ENCODE results near the gene MECR.
"Not testable (repeated sequence)": the region's sequence is repeated elsewhere in the genome, so short reads cannot be mapped to it uniquely, and the experiment has no call there.

Gene MECR

DNA sequence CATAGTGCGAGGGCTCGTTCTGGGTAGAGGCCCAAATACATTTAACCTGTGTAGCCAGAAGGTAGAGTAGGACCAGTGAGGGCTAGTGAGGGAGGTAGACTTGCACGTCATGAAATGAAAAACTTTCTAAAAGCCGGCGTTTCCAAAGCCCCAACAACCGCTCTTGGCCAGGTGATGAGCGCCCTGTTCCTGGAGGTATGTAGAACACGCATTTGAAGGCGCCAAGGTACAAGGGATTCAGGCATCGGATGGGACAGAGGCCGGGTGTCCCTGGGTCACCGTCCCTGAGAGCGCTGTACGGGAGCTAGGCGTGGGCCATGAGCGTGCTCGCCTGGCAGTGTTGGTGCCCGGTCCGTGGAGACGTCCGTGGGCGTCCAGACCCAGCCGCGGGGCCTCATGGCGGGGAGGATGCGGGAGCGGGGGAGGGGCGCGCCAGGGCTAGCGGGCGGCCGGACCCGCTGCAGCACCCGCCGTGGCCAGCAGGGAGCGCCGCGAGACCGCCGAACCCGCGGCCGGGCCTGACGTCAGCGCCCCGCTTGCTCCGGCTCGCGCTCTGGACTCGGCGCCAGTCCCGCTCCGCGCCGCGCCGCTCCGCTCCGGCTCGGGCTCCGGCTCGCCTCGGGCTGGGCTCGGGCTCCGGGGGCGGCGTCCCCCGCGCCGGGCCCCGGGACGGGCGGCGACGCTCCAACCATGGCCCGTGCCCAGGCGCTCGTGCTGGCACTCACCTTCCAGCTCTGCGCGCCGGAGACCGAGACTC lies 5.4 kb upstream of the MECR start, which contains the start of gene PTPRU:
Gene PTPRU, plus strand, starts transcription at position 568 of the 757 bp plus-strand sequence. Its CDS starts 123 bp downstream, at position 691.
- DNase-seq (ENCODE audit: low read depth in 2 of 2): no peak

DNA sequence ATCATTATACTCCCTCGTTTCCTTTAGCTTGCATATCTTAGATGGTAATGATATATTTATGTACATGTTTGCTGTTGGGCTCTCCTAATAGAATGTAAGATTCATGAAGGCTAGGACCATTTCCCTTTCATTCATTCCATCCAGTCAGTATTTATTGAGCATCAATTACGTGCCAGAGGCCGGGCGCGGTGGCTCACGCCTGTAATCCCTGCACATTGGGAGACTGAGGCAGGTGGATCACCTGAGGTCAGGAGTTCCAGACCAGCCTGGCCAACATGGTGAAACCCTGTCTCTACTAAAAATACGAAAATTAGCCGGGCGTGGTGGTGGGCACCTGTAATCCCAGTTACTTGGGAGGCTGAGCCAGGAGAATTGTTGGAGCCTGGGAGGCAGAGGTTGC lies 4.1 kb upstream of the MECR start:
- not testable (repeated sequence) for DNase-seq (ENCODE audit: low read depth in 2 of 2)

DNA sequence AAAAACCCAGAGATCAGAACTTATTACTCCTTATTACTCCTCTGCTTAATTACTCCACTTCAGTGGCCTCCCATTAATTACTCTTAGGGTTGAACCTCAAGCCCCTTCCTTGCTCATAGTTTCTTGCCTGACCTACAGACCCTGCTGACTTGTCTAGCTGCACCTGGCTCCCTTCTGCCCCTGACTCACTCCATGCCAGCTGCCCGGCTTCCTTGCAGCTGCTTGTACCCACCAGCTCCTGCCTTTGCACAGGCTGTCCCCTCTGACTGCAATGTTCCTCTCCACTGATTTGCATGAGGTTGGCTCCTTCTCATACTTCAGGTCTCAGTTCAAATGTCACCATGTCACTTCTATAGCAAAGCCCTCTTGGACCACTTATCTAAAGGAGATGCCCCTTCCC lies 3.7 kb upstream of the MECR start:
- no peak for DNase-seq (ENCODE audit: low read depth in 2 of 2)

DNA sequence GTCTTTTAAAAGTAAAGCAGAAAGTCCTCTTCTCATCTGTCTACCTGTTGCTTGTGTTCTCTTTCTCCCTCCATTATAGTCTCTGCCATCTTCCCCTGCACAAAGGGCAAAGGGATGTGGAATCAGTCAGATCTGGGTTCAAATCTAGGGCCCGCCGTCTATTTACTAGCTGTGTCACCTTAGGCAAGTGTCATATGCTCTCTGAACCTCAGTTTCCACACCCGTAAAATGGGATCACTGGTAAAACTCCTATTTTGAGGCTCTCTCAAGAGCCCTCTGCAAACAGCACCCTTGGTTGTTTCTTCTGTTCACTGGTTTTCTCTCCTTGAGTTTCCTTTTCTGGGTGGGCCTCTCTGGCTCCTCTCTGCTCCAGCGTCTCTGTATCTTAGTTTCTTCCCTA lies 3.0 kb upstream of the MECR start:
- no peak for DNase-seq (ENCODE audit: low read depth in 2 of 2)

DNA sequence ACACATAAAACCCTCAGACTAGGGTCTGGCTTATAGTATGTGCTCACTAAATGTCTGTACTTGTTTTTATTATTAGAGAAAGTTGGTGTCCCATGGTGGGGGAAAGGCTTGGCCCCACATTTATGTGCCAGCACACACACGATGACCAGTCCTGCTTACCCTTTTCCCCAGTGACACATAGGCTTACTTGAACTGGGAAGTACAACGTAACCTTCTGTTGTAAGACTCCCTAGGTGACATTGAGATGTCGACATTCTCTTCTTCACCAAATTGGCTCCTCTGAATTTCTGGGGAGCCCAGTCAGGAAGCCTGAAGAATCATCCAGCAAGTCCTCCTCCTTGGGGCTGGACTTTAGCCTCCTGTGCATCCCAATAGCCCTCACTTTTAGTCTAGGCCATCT lies 1.7 kb upstream of the MECR start:
- DNase-seq (ENCODE audit: low read depth in 2 of 2): no peak

DNA sequence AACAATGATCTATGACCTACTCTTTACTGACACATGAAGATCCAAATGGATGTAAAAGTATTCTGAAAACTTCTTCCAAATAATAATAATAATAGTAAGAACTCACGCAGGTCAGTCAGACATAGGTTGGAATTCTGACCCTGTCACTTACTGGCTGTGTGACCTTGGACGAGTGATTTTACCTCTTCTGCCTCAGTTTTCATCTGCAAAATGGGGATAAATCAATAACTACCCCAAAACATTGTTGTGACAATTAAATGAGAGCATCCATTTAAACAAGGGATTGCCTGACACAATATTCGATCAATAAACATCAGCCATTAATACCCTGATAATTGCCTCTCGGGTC lies 556 bp downstream of the MECR start:
- DNase-seq (ENCODE audit: low read depth in 2 of 2): no peak

DNA sequence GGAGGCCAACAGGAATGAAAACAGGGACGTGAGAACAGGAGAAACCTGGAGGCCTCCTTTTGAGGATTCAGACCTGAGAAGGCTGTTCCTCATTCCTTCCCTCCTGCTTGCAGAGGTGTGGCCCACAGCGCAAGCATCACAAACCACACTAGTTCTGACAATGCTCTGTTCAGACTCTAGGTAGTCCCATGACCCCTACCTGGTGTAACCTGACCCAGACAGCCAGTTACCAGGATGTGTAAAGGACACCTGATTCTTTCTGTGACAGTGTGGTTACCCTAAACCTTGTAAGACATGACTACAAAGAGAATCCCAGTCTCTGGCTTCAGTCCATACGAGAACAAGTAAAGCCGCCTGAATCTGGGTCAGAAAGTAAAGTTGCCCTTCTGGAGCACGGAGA lies 3.2 kb downstream of the MECR start:
- DNase-seq (ENCODE audit: low read depth in 2 of 2): no peak

DNA sequence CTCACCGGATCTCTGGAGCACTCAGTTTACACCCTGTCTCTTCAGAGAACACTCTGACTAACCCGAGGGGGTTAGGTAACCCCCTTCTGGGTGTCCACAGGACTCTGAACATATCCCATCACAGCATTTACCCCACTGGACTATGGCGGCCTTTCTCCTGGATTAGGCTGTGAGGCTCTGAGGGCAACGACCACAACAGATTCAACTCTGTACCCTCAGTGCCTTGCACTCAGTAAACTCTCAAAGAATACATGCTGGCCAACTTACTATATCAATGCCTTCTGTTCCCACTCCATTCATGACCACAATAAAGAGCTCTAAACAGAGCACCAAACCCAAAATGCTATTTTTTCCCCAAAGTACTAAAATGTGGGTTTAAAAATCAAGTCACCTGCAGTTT lies 5.4 kb downstream of the MECR start:
- DNase-seq (ENCODE audit: low read depth in 2 of 2): no peak

DNA sequence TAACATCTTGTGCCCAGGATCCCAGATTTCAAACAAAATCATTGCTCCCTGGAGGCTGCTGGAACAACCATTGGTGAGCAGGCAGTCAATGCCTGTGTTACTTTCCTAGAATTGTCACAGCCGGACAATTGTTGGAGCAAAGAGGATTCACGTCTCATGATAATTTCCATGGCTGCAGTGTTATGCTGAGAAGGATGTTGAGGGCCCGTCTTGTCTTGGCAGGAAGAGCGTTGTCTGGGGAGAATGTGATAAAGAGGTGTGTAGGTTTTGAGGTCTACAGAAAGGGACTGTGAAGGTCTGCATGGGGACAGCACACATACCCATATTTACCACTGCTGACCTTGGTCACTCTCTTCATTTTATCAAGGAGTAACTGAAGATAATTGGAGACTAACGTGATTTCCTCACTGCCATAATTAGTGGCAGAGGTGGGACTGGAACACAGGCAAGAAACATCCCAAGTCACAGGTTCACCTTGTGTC lies 6.3 kb downstream of the MECR start:
- DNase-seq (ENCODE audit: low read depth in 2 of 2): no peak

DNA sequence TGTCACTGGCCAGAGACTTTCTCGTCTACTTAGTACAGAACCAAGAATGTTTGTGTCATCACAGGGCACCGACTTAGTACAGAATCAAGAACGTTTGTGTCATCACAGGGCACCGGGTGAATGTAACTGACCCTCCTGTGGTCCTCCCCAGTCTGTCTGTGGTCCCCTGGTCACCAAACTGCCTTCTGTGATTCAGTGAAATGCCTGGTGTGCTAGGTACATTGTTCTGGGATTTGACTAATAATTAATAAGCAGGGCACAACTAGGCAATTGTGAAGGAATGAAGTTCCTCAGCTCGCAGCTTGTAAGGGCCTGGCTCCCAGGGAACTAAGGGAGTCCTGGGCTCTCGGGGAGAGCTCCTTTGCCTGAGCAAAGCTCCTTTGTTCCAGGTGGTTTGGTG lies 7.2 kb downstream of the MECR start:
- DNase-seq (ENCODE audit: low read depth in 2 of 2): no peak

DNA sequence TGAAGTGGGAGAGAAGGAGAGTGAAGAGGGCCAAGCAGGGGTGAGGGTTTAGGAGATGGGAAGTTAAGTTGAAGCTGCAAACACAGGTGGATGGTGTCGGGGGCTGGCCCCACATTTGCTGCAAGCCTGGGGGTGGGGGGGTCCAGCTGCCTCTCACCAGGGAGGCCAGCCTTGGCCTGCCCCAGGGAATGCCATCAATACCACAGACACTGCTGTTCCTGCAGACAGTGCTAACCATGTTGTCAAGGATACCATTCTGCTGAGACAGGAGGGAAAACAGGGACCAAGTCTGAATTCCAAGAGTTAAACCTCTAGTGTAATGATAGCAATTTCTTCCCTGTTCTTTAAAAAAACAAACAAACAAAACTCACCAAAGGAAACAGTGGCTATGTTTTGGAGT lies 8.0 kb downstream of the MECR start:
- no peak for DNase-seq (ENCODE audit: low read depth in 2 of 2)

DNA sequence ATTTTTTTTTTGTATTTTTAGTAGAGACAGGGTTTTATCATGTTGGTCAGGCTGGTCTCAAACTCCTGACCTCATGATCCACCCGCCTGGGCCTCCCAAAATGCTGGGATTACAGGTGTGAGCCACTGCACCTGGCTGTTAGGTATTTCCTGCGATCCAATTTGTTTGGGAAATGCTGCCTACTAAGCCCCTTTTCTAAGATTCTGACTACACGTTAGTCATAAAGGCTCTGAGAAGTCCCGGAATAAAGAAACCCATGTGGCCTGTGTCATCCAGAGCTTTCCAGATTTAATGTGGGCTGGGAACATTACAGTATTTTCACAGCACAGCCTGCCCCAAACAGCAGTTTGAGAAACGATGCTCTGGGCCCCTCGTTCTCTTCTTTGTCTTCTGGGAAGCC lies 8.5 kb downstream of the MECR start:
- DNase-seq (ENCODE audit: low read depth in 2 of 2): not testable (repeated sequence)

DNA sequence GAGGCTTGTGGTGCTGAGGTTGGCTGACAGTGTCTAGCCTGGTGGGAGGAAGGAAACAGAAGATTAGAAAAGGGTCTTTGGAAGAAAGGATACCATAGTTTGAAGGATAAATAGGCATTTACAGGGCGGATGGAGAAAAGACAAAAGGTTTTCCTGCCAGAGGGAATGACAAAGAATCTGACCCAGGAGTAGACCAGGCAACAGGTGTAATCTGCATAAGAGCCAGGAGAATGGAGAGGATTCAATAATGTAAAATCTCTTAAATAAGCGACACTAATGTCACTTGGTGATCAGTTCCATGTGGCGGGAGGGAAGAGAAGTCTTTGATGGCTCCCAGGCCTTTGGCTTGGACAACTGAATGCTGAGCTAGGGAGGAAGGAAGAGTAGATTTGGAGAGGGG lies 9.4 kb downstream of the MECR start:
- no peak for DNase-seq (ENCODE audit: low read depth in 2 of 2)

DNA sequence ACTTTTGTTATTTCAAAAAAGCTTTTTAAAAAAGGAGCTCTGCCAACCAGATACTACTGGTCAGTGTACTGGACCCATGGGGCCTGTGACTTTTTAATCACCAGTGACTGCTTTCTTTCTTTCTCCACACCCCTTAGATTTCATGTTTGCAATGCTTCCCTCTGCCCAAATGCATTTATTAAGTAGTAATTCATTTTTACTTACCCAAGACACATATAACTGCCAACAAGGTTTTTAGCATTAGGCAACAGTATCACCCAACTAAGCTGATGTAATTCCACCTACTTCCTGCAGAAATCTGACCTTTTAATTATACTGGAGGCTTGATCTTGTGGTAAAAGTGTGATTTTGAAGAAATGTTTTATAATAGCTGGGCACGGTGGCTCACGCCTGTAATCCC lies 12.5 kb downstream of the MECR start:
- no peak for DNase-seq (ENCODE audit: low read depth in 2 of 2)

DNA sequence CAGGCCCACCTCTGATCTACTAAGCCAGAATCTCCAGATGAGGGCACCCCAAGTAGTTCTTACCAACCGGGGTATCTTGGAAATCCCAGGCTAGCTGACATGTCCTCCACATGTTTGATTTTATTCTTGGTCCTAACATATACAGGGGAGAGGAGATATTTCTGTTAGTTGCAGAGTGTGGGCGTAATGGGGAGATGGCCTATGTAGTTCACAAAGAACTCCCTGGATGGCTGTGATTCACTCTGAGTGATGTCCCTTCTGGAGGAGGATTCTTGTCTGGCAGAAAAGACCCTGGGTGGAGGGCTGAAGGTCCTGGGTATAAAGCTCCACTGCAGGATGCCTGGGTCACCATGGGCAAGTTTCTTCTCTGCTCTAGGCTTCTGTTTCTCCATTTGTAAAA lies 13.1 kb downstream of the MECR start:
- DNase-seq (ENCODE audit: low read depth in 2 of 2): no peak

DNA sequence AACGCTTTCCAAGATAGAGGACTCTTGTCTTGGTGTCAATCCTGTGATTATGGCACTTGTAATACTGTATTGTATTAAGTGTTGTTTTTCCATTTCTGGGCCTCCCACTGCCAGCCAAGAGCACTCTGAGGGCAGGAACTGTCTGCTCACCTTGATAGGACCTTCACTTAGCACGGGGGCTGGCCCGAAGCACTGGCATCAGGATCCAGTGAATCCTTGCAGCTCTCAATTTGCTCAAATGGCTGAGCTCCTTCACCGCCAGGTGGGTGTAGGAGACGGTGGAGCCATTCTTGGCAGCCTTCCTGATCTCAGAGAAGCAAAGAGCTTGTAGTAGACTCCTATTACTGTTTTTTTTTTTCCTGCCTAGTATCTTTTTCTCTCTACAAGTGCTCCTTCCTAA lies 17.7 kb downstream of the MECR start:
- no peak for DNase-seq (ENCODE audit: low read depth in 2 of 2)

DNA sequence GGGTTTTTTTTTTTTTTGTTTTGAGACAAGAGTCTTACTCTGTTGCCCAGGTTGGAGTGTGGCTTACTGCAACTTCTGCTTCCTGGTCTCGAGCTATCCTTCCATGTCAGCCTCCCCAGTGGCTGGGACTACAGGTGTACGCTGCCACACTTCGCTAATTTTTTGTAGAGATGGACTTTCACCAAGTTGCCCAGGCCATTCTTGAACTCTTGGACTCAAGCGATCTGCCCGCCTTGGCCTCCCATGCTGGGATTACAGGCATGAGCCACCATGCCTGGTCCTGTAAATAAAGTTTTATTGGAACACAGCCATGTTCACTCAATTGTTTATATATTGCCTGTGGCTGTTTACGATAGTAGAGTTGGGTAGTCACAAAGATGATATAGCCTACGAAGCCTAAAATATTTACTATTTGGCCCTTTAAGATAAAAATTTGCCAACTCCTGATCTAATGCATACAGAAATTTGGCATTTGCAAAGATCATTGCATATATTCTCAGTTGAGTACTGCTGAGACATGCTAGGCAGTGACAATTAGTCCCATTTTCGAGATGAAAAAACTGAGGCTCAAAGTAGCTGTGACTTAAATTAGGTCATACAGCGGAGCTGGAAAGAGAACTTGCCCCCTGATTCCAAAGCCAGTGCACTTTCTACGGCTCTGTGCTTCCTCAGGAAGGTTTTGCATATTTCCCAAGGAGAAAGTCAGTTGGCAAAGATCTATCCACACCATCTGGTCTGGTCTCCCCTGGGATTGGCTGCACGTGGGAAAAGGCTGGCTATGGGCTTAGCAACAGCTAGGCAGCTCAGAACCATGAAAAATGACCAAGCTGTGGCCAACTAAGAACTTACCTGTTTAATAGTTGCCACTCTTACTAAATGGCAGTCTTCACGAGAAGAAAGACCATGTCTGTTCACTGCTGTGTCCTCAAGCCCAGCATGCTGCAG lies 19.4 kb downstream of the MECR start:
- DNase-seq (ENCODE audit: low read depth in 2 of 2): no peak

DNA sequence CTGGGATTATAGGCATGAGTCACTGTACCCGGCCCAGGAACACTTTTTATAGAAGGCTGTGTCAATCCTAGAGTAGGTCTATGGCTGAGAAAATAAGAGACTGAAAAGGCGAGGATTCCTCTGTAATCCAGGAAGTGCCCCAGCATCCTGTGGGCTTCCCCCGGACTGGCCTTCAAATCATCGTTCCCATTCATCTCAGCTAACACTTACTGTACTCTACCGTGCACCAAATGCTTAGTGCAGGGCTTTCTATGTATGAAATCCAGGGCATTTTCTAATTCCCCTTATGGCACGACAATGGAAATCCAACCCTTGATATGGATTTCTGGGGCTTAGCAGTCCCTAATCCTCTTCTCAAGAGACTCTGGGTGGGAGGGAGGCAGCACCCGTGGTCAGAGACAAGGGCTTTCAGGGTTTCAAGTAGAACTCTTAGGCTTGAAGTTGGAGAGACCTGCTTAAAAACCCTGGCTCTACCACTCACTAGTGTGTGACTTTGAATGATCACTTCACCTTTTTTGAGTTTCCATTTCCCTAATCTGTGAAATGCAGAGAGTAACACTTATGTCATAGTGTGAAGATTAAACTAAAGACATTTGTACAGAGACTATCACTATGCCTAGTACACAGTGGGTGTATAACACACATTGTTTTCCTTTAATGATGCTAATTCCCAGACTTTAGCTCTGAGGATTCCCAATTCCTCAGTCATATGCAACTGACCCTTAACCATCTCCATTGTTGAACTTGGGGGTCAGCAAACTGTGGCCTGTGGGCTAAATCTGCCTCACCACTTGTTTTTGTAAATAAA lies 20.3 kb downstream of the MECR start:
- DNase-seq (ENCODE audit: low read depth in 2 of 2): no peak

DNA sequence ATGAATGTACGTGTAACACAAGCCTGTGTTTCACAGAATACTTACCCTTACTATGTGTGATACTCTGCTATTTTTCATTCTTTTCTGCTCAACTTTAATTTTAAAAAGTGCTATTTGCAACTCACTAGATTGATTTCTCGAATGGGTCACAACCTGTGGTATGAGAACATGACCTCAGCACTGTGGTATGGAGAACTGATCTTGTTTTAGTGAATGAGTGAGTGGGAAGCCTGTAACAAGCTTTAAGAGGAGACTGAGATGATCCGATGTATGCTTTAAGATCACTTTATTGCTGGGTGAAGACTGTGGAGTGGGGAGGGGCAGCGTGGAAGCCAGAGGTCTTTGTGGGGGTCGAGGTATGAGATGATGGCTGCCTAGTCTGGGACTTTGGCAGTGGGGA lies 21.6 kb downstream of the MECR start:
- DNase-seq (ENCODE audit: low read depth in 2 of 2): no peak

DNA sequence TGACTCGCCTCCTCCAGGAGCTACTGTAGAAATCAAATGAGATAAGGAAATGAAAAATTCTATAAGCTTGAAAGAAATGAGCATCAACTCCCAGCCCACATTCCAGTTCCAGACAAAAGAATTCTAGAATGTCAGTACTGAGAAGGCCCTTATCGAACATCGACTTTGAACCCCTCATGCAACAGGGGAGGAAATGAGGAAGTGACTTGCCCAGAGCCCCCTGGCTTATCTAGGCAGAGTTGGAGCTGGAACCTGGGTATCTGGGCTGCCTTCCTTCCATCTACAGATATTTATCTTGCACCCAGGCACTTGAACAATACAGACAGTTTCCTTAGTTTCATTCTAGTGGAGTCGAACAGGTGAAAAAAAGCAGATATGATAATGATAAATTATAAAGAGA lies 22.3 kb downstream of the MECR start:
- DNase-seq (ENCODE audit: low read depth in 2 of 2): no peak

DNA sequence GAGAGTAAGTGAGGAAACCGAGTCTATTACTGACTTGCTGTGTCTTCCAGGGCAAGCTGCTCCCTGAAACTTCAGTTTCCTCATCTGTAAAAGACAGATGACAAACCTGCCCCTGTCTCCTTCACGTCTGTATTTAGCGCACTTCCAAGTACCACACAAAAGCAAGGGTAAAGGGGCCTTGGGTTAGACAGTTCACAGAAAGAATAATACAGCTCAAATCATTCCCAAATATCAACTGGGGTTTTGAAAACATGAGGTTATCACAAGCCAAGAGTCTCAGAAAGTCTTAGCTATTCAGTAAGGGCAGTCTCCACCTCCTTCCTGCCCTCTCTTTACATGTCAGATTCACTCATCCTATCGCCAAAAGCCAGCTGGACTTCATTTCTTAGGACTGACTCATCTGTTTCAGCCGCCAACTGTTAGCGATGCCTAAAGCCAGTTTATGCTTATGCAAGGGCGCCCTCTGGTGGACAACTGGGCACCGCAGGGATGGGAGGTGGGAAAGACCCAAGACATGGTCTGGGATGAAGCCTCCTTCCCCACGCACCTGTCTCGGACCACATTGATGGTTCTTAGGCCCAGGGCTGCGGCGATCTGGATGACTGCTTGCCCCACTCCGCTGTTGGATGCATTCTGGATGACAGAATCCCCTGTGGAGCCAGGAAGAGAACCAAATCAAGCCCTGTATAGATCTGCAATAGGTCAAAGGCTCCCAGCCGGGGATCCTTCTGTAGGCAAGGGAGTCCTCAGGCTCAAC lies 28.0 kb downstream of the MECR start:
- DNase-seq (ENCODE audit: low read depth in 2 of 2): peak; percentile 96

All from fibroblast of skin of left quadriceps (primary cell).